ENCODE results near the gene KRT1.

DNA sequence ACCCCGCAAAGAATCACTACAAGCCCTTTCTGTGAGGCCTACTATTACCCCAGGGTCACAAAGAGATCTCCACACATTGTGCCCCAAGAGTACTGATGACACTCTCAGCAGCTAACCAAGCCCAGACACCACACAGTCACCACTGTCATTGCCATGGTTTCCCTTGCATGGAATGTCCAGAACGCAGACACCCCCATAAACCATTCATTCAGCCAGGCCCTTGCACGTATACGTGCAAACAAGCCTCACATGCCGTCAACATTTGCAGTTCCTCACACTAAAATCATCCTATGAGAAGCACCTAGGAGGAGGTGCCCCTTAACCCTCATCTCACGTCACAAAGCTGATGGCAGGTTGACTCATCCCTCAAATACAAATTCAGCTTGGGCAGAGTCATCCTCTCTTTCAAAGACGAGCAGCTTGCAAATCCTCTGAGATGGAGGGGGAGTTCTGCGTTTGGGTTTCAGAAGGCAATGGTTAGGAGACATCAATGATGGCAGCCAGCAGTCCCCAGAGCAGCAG is 40.2 kb upstream of the KRT1 start:
- TF ChIP-seq, protein P1, sequence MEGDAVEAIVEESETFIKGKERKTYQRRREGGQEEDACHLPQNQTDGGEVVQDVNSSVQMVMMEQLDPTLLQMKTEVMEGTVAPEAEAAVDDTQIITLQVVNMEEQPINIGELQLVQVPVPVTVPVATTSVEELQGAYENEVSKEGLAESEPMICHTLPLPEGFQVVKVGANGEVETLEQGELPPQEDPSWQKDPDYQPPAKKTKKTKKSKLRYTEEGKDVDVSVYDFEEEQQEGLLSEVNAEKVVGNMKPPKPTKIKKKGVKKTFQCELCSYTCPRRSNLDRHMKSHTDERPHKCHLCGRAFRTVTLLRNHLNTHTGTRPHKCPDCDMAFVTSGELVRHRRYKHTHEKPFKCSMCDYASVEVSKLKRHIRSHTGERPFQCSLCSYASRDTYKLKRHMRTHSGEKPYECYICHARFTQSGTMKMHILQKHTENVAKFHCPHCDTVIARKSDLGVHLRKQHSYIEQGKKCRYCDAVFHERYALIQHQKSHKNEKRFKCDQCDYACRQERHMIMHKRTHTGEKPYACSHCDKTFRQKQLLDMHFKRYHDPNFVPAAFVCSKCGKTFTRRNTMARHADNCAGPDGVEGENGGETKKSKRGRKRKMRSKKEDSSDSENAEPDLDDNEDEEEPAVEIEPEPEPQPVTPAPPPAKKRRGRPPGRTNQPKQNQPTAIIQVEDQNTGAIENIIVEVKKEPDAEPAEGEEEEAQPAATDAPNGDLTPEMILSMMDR (IDR thresholded peaks at IDR 0.05) = no peak
- TF ChIP-seq EP300 (IDR thresholded peaks at IDR 0.05) = no peak
- no peak for TF ChIP-seq POLR2AphosphoS5 (IDR thresholded peaks at IDR 0.05)
- no peak for TF ChIP-seq POLR2A (IDR thresholded peaks at IDR 0.05)

All from suprapubic skin (tissue), 4 donors.